GM04504 (cell line): Measurements from ENCODE around the gene CIAO2A.
"Not testable (repeated sequence)": the region's sequence is repeated elsewhere in the genome, so short reads cannot be mapped to it uniquely, and the experiment has no call there.

Experiments used
- DNase-seq: peaks from one replicate; pipeline ENCODE4 v3.0.0-alpha.2; 2012; ENCODE audit warnings: low read depth

The CIAO2A gene

DNA sequence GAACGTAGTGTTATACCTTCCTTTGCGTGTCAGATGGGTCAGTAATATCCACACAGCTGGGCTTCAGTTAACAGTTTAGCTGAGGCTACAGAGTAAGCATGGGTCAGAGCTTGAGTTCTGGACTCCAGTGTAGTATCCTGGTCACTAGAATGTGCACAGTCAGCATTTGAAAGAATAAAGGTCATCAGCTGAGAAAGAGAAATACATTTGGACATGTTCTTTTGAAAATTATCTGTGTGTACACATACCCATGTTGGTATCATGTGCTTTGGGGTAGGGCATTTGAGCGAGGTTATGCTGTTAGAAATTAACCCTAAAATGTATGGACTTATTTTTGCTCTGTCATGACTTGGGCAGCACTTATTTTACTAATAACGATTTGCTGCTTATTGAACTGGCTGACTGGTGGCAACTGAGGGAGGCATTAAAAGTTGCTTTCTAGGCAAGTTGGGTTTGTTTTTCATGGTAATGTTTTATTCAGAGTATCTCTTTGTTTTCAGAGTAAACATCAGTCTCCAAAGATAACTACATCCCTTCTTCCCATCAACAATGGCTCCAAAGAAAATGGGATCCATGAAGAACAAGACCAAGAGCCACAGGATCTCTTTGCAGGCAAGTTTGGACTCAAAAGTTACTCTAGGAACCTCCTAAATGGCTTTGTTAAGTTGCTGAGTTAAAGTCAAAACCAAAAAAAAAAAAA is 18.6 kb upstream of the CIAO2A start:
- DNase-seq: no peak

DNA sequence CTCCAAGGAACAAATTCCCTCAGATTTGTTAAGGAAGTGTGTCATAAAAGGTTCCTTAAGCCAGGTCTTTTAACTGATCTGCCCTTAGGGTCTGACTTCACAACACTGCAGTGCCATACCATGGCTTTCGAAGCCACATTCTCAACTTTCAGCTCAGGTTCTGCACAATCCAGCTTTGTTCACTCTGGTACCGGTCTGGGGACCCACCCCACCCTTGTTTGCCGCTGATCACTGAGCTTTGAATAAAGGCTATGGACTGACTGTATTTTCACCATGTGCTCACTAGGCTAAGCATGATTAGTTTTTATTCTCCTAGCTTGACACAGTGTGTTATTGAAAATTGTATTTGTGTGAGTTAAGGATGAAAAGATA is 18.0 kb upstream of the CIAO2A start:
- DNase-seq: no peak

- no peak for DNase-seq
Measured at GRCh38 chr15:64110950-64111678, 17.5 kb upstream of the CIAO2A start.

- DNase-seq: not testable (repeated sequence)
Measured at GRCh38 chr15:64110108-64110701, 16.6 kb upstream of the CIAO2A start.

- DNase-seq: no peak
Measured at GRCh38 chr15:64107337-64107736, 13.7 kb upstream of the CIAO2A start.

DNA sequence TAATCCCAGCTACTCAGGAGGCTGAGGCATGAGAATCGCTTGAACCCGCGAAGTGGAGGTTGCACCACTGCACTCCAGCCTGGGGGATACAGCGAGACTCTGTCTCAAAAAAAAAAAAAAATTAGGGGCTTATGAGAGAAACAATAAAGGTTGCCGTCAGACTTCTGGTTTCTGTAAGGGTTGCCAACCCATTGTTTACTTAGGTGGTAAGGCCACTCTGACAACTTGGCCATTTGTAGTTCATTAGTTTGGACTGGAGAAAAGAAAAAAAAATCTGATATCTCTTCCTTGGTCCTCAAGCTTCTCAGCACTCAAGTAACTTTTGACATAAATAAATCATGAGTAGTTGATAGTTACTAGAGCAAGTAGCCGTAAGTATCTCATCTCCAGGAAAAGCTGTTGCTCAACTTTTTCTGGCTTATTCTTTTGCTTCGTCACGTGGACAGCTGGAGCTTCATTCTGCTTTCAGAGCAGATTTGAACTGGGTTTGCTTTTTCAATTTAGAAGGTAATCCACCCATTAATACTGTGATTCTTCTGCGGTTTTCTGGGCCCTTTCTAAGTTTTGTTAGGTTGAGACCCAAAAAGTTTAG is 11.6 kb upstream of the CIAO2A start:
- no peak for DNase-seq

DNA sequence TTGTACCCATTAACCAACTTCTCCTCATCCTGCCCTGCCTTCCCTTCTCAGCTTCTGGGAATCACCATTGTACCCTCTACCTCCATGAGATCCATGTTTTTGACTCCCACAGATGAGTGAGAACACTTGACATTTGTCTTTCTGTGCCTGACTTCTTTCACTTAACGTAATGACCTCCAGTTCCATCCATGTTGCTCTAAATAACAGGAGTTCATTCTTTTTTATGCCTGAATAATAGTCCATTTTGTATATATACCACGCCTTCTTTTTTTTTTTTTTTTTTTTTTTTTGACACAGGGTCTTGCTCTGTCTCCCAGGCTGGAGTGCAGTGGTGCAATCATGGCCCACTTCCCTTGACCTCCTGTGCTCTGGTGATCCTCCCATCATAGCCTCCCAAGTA is 8.9 kb upstream of the CIAO2A start:
- no peak for DNase-seq

DNA sequence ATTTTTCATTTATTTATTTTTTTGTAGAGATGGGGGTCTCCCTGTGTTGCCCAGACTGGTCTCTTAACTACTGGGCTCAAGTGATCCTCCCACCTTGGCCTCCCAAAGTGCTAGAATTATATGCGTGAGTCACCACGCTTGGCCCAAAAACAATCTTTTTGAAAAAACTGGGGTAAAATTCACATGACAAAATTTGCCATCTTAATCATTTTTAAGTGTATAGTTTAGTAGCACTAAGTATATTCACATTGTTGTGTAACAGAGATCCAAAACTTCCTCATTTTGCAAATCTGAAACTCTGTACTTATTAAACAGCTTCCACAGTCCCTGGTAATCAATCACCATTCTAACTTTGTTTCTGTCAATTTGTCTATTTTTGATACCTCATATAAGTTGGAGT is 7.3 kb upstream of the CIAO2A start:
- DNase-seq: no peak

- no peak for DNase-seq
Measured at GRCh38 chr15:64099379-64099778, 5.7 kb upstream of the CIAO2A start.

DNA sequence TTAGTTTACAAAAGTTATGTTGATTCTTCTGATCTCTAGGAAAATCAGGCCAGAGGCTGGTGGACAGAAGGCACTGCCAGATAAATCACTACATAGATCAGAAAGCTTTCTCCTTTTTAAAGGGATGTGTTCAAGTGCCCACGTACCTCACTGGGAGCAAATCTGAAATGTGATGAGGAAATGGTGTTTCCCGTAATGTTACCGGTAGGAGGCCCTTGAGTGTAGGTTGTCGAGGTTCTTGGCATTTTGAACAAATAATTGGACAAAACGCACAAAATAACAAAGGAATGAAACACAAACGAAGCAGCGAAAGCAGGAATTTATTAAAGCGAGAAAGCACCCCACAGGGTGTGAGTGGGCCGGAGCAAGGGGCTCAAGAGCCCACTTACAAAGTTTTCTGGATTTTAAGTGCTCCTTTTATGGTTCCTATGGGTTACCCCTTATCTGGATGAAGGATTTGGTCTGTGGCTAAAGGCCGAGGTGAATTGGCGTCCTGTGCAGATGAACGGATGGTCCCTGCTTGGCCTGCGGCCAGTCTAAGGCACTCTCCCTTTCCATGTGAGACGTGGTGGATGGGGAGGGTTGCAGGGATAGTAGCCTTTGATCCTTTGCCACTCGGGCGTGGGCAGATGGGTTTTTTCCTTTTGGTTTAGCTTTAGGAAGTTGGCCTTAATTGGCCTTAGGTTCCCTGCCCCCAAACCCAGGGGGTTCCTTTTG is 3.2 kb upstream of the CIAO2A start:
- no peak for DNase-seq

DNA sequence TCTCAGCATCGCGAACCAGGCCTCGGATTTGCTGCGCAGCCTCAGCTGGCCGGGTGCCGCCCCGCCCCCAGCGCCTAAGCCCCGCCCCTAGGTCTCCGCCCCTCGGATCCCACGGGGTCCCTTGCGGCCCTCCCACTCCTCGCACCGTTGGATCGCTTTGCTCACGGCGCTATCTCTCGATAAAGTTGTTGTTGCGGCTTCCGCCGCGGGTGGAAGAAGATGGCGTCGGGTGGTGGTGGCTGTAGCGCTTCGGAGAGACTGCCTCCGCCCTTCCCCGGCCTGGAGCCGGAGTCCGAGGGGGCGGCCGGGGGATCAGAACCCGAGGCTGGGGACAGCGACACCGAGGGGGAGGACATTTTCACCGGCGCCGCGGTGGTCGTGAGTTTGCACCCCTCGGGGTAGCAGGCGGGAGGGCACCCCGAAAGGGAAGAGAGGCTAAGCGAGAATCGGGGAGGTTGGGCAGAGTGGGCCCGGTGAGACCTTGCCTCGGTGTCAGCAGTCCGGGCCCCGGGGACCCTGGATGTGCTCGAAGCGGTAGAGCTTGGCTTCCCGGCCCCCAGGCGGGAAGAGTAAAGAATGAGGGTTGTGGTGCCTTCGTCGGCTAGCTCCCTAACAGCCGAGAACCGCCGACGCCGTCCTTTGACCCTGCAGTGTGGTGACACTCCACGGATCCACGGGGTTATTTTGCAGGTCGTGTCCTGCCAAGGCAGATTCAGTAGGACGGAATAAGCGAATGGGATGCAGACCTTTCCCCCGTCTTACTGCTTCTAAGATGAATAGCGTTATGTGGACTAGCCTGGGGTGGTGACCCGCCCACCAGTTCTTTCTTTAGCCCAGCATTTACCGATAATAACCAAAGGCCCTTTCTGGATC is 2.4 kb upstream of the CIAO2A start, which contains the start of gene SNX1:
Gene SNX1 (plus strand): TSS at position 188 of the 873 bp plus-strand sequence. CDS start 32 bp downstream, at position 220.
- peak; percentile 88 for DNase-seq

- DNase-seq: no peak
Measured at GRCh38 chr15:64095431-64095794, 1.8 kb upstream of the CIAO2A start.

DNA sequence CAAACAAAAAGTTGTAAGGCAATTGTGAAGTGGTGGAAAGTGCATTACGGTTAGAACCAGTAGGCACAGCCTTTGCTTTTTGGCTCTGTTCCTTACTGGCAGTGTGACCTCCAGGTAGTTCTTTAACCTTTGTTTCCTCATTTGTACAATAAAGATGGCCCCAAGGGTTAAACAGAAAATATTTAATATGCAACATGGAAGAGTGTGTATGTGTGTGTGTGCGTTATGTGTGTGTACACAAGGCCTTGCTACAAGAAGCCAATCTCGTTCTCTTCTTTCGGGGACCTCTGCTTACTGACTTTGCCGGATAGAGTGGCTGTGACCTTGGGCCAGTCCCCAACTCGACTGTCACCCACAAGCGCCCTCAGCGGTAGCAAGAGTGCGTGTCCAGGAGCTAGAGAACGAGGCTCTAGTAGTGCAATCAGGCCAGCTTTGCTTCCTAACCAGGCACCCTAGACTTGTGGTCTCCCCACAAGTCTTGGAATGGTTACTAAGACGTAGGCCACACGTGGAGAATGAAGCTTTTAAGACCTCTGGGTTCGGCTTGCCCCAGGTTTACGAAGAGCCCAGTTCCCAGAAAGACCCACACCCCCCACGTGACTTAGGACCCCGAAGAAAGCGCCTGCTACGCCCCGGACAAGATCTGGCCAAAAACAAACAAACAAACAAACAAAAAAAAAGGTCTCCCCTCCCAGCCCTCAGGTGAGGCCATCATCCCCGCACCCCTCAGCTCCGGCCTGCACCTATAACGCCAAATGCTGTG is 593 bp downstream of the CIAO2A start:
- DNase-seq: no peak

GRCh38 chr15:64092075-64092820 is 1.4 kb downstream of the CIAO2A start:
- DNase-seq: no peak

DNA sequence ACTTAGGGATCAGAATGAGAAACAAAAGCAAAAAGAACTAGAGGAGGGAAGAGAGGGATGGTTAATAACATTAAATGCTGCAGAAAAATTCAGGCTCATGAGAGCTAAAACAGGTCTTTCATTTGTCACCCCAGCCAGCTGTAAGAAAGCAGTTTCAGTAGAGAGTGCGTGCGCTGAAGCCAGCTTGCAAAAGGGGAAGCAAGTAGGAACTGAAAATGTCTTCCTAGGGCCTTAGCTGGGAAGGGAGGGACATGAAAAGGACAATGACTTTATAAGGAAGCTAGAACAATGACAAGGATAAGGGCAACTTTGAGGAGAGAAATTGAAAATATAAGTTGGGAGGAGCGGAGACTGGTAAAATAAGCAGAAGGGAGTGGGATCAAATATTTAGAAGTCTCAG is 3.1 kb downstream of the CIAO2A start:
- DNase-seq: no peak

DNA sequence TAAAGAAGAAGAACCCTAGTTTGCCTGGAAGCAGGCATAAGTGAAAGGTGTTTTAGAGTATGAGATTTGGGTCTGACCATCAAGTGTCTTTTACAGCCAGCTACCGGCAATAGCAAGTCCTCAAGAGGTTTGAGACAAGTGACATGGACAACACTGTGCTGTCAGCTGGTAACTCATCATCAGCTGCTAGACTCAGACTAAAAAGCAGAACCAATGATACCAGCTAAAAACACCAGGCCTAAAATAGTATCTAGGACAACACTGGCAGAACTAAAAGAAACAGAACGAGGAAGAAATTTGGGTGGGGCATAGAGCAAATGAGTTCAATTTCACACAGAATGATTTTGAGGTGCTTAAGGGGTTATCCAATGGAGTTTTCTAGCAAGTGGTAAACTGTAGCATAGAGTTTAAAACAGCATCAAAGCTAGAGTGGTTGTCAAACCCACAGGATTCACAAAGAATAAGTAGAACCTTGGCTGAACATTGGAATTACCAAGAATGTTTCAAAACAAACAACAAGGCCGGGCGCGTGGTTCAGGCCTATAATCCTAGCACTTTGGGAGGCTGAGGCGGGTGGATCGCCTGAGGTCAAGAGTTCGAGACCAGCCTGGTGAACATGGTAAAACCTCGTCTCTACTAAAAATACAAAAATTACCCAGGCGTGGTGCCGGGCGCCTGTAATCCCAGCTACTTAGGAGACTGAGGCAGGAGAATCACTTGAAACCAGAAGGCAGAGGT is 3.9 kb downstream of the CIAO2A start:
- DNase-seq: no peak

DNA sequence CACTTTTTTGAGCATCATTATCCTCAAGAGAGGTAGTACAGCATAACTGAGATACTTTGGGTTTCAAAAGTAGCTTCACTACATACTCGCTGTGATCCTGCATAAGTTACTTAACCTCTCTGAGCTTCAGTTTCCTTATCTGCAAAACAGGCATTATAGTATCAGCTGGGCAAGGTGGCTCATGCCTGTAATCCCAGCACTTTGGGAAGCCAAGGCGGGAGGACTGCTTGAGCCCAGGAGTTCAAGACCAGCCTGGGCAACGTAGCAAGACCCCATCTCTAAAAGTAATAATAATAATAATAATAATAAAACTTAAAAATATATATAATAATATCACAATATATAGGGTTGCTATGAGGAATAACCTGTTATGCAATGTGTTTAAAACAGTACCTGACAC is 10.9 kb downstream of the CIAO2A start:
- DNase-seq: no peak

GRCh38 chr15:64073496-64073895 is 20.1 kb downstream of the CIAO2A start:
- DNase-seq: not testable (repeated sequence)

- DNase-seq: no peak
Measured at GRCh38 chr15:64072812-64073211, 20.8 kb downstream of the CIAO2A start.
